Heart right ventricle (tissue), 16 donors: ENCODE measurements around the gene HSD11B1L. TPM values are rescaled to one million over a fixed set of nuclear protein-coding genes. Genes with fewer than 3 reads are reported as not detected.

Source experiments
- ATAC-seq, 8 donors: fragments of 200-7000 bp; cut with Tn5 transposase; one replicate each; pipeline ENCODE4 v1.9.1; 2020; ENCODE audit warnings: mild to moderate bottlenecking in 8 of 8, moderate library complexity in 8 of 8, moderate number of reproducible peaks in 1 of 8
- DNase-seq, 2 donors: peaks; one replicate each; pipeline ENCODE4 v3.0.0-alpha.2; 2020
- H3K27ac ChIP-seq, 10 donors: fragments of 200-600 bp; sonication (generic) in 2 of 10; one replicate each; pipeline versions ENCODE4 v1.5.0 to v1.8.0; 2020 to 2022; ENCODE audit warnings: mild to moderate bottlenecking in 3 of 10
- H3K27me3 ChIP-seq, 7 donors: fragments of 200-600 bp; one replicate each; pipeline ENCODE4 v1.8.0; 2021 to 2022; ENCODE audit warnings: mild to moderate bottlenecking in 2 of 7
- H3K36me3 ChIP-seq, 9 donors: fragments of 200-600 bp; sonication (generic) in 1 of 9; one replicate each; pipeline versions ENCODE4 v1.5.0 to v1.8.0; 2020 to 2022; ENCODE audit warnings: mild to moderate bottlenecking in 2 of 9
- H3K4me1 ChIP-seq, 9 donors: fragments of 200-600 bp; sonication (generic) in 1 of 9; one replicate each; pipeline versions ENCODE4 v1.5.0 to v1.8.0; 2020 to 2022; ENCODE audit warnings: mild to moderate bottlenecking in 4 of 9
- H3K4me3 ChIP-seq, 10 donors: fragments of 200-600 bp; sonication (generic) in 2 of 10; one replicate each; pipeline versions ENCODE4 v1.5.0 to v1.8.0; 2020 to 2022; ENCODE audit warnings: mild to moderate bottlenecking in 7 of 10, moderate library complexity in 2 of 10
- H3K9me3 ChIP-seq, 11 donors: fragments of 200-600 bp in 10 of 11; sonication (generic) in 2 of 11; one replicate each; pipeline versions ENCODE4 v1.5.0 to v1.8.0; 2013 to 2022; ENCODE audit warnings: mild to moderate bottlenecking in 2 of 11, control low read depth in 1 of 11, moderate library complexity in 1 of 11
- WGBS, 2 donors: extraction: QIAGEN DNeasy Blood & Tissue Kit; methylation state at CpG; one replicate each; pipeline ENCODE4 v1.1.7; 2013; ENCODE audit warnings: inconsistent platforms in 1 of 2; 5-methylcytosine and 5-hydroxymethylcytosine counted together
- intact Hi-C, 10 donors: fragments of 100-400 bp; cut with DNase I; formaldehyde crosslinking; loops; one replicate each; pipeline versions ENCODE4 v1.11.1 to v1.14.2; 2022
- polyA plus RNA-seq, 2 donors: library from polyadenylated mRNA; stranded (reverse); fragments of 200-250 nt; gene quantifications; one replicate each; pipeline ENCODE4 v1.2.3, GENCODE V29; 2013
- total RNA-seq, 10 donors: library from RNA; stranded (reverse); fragmentation: NEBNext Ultra II Directional in 3 of 10; extraction: Animal tissue kit (Norgen Biotek cat#: 25700) in 3 of 10; gene quantifications; one replicate each; pipeline versions ENCODE4 v1.2.1 to v1.2.4, GENCODE V29; 2021 to 2023
- TF ChIP-seq, protein P1 (sequence below), 9 donors: fragments of 200-600 bp; sonication (generic) in 2 of 9; IDR thresholded peaks; one replicate each; pipeline versions ENCODE4 v1.5.0 to v1.8.0; 2021 to 2022; ENCODE audit warnings: antibody characterized with exemption in 9 of 9, mild to moderate bottlenecking in 5 of 9, moderate library complexity in 1 of 9
- donor health status: Arrhythmogenic right ventricular cardiomyopathy.
- donor health status: ischemic (EF 13 %, LVEDD 7.1; RV severe dilation, severe dysfunction).
- donor health status: healthy with polysubstance abuse.
- donor health status: DM: no; HTN: yes; CAD: no.
- donor health status: DM: no; HTN: no; CAD: no.
- donor health status: ischemic (EF 25% LVEDD 6.9; RV normal size, moderate dysfunction).
- donor health status: ischemic (EF 25% LVEDD 5.7; RV mildly dilated, moderate dysfunction).
- donor health status: healthy.
- donor health status: DM: yes; HTN: yes; CAD: no.
- donor health status: Ischemic cardiomyopathy.
- donor health status: ischemic (EF 35%, LVEDD 5.7; RV mildly dilated, moderate dysfunction).
- donor health status: nonischemic (EF 11% LVEDD 7.7; RV severe dilation, severe dysfunction).
- donor health status: DM: yes; HTN: yes; CAD: no.
- donor health status: PGD.
- donor health status: ischemic (EF 29% LVEDD 5.4; RV normal size, mild dysfunction).
- donor health status: nonischemic (EF 23%, LVEDD 6.1; RV moderate dilation, normal function).

HSD11B1L gene
- total and polyA plus RNA-seq, 12 donors, result 3.3 to 13.2 (median 4.3) TPM

DNA sequence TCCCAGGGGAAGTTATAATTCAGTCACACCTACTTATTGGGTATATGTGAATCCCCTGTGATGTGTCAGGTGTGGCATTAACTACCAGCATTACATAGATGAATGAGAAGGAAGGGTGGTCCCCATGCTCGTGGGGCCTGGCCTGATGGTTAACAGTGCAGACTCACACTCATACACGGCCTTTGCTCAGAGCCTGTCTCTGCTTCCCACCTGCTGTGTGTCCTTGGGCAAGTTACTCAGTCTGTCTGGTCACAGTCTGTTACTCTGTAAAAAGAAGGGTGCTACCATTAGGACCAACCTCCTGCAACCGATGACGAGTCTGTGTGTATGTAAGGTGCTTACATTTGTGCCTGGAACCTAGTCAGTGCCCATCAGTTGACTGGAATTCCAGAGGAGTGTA, 34.1 kb upstream of the HSD11B1L start:
- no peak for DNase-seq
- peaks cover 5 to 93% (median 59%) of the 10 kb centered on the region in 9 donors for H3K36me3 ChIP-seq
- intact Hi-C loops, result no loop called here
- H3K27me3 ChIP-seq, result no peaks in the 10 kb centered on the region
- no peak overlapping the region for H3K4me3 ChIP-seq
- H3K9me3 ChIP-seq, result no peaks in the 10 kb centered on the region
- ATAC-seq, result no peak
- TF ChIP-seq, protein P1, sequence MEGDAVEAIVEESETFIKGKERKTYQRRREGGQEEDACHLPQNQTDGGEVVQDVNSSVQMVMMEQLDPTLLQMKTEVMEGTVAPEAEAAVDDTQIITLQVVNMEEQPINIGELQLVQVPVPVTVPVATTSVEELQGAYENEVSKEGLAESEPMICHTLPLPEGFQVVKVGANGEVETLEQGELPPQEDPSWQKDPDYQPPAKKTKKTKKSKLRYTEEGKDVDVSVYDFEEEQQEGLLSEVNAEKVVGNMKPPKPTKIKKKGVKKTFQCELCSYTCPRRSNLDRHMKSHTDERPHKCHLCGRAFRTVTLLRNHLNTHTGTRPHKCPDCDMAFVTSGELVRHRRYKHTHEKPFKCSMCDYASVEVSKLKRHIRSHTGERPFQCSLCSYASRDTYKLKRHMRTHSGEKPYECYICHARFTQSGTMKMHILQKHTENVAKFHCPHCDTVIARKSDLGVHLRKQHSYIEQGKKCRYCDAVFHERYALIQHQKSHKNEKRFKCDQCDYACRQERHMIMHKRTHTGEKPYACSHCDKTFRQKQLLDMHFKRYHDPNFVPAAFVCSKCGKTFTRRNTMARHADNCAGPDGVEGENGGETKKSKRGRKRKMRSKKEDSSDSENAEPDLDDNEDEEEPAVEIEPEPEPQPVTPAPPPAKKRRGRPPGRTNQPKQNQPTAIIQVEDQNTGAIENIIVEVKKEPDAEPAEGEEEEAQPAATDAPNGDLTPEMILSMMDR (IDR thresholded peaks at IDR 0.05), result no peak
- 88 to 93% methylated on average over 4 of the region's 4 CpGs for WGBS, 2 donors
- H3K4me1 ChIP-seq, result peaks cover 0 to 4% (median 0%) of the 10 kb centered on the region in 9 donors
- no peak overlapping the region for H3K27ac ChIP-seq

DNA sequence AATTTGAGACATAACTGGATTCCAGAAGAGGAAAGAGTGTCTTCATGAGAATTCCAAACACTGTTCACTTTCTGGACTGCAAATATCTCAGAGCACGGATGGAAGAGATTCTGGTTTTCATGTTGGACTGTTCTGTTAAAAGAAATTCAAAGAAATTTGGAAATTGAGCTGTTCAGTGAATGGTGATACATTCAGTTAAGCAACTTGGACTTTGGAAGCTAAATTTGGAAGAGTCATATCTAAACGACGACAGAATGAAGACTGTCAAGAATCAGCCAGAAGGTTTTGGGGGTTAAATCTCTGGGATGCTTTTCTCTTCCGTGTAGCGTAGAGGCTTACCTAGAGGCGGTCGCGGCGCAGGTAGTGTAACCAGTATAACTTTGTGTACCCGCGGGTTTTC, 32.4 kb upstream of the HSD11B1L start:
- 85 to 91% methylated on average over 9 to 10 of the region's 11 CpGs for WGBS, 2 donors
- intact Hi-C loops, result no loop called here
- TF ChIP-seq, protein P1 (IDR thresholded peaks at IDR 0.05), result no peak
- peaks cover 0 to 2% (median 0%) of the 10 kb centered on the region in 9 donors for H3K4me1 ChIP-seq
- ATAC-seq (no peak), DNase-seq (no peak)
- H3K36me3 ChIP-seq, result peaks cover 5 to 93% (median 66%) of the 10 kb centered on the region in 9 donors
- H3K27me3 ChIP-seq, result no peaks in the 10 kb centered on the region
- H3K27ac ChIP-seq, result no peak overlapping the region
- H3K4me3 ChIP-seq, result no peak overlapping the region
- no peaks in the 10 kb centered on the region for H3K9me3 ChIP-seq

DNA sequence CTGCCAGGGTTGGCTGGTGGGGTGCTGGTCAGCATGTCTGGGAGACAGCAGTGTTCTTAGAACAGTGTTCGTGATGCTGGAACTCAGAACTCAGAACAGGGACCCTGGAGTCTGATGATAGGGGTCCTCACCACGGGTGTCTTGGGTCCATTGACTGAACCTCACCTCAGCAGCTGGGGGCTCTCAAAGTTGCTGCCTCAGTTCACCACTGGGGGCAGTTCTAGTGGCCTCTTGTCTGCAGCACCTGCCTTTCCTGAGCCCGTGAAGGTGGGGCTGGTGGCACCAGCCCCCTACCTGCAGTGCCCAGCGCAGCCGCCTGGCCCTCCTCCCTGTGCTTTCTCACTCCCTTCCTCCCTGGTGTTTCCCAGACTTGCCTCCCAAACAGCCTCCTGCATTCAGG, 29.5 kb upstream of the HSD11B1L start:
- TF ChIP-seq, protein P1 (IDR thresholded peaks at IDR 0.05), result no peak
- Histone ChIP-seq H3K27ac (no peak overlapping the region), H3K27me3 (no peaks in the 10 kb centered on the region), H3K4me1 (no peaks in the 10 kb centered on the region), H3K9me3 (no peaks in the 10 kb centered on the region), H3K4me3 (no peak overlapping the region), H3K36me3 (peaks cover 9 to 93% (median 86%) of the 10 kb centered on the region in 9 donors)
- WGBS, 2 donors, result 93 to 95% methylated on average over 5 of the region's 5 CpGs
- intact Hi-C loops, result no loop called here
- DNase-seq (no peak), ATAC-seq (no peak)

DNA sequence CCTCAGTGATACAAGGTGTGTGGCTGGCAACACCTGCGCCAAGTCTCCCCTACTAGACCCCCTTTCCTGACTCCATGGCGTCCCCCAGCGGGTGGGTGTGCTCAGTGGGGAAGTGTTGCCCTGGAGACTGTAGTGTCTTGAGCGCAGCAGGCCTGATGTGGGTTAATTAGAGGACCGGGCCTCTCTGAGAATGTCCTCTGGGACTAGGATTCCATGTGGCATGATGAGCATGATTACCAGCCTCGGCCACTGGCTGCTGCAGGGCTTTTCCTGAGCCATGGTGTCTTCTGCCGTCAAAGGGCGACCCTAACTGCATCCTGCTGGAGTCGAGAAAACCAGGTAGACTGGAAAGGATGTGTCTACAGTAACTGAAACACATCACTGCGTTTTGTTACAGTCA, 28.6 kb upstream of the HSD11B1L start:
- 86 to 89% methylated on average over 10 of the region's 10 CpGs for WGBS, 2 donors
- Histone ChIP-seq H3K9me3 (no peaks in the 10 kb centered on the region), H3K4me1 (no peaks in the 10 kb centered on the region), H3K4me3 (no peak overlapping the region), H3K27me3 (no peaks in the 10 kb centered on the region), H3K27ac (no peak overlapping the region), H3K36me3 (peaks cover 9 to 93% (median 86%) of the 10 kb centered on the region in 9 donors)
- DNase-seq (no peak), ATAC-seq (no peak)
- intact Hi-C loops, result no loop called here
- TF ChIP-seq, protein P1 (IDR thresholded peaks at IDR 0.05), result no peak
